GM12873 (cell line): ENCODE results near the gene LAMB1.

Source experiments
- TF ChIP-seq, protein P1 (sequence below): IDR thresholded peaks from 2 replicates; pipeline ENCODE4 v1.5.1; 2012; ENCODE audit warnings: low read depth, mild to moderate bottlenecking, moderate library complexity, low read length, control low read depth; ENCODE audit not compliant: insufficient read depth; ENCODE audit errors: missing control alignments

LAMB1 gene

DNA sequence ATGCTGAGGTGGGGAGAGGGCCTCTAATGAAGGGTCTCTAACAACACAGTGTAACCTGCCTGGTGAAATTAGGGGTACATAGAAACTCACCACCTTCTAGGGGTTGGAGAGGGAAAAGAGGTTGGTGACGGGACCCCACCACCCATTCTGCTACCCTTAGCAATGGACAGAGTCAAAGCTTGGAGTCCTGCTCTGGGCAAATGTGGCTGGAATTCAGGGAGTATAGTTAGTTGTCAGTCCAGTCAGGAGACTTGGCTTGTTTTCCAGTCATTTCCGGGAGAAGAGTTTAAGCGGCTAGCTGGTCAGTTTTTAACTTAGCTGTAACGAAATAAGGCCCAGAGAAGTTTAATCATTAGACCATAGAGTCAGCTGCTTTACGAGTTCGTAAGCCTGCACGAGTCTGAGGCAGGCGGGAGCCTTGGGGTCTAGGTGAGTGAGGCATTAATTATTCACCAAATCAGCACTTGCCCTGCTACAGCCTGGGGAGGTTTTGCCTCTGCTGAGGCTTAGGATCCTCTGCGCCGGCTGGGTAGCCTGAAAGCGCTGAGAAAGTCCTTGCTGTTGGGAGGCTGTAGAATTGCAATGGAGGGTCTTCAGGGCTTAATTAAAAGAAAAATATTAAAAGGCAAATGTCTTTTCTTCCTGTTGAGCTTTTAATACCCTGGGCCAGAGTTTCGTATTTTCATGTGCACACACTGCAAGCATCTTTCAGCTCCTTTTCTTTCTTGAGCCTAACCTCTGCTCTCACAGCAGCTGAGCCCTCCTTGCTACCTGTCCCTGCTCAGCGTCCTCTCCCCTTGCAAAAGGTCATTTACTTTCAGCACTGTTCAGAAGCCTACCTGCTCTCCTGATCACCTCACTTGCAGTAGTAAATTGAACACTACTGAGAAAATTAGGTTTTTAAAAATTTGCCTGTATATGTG, 1.5 kb upstream of the LAMB1 start:
- TF ChIP-seq, protein P1, sequence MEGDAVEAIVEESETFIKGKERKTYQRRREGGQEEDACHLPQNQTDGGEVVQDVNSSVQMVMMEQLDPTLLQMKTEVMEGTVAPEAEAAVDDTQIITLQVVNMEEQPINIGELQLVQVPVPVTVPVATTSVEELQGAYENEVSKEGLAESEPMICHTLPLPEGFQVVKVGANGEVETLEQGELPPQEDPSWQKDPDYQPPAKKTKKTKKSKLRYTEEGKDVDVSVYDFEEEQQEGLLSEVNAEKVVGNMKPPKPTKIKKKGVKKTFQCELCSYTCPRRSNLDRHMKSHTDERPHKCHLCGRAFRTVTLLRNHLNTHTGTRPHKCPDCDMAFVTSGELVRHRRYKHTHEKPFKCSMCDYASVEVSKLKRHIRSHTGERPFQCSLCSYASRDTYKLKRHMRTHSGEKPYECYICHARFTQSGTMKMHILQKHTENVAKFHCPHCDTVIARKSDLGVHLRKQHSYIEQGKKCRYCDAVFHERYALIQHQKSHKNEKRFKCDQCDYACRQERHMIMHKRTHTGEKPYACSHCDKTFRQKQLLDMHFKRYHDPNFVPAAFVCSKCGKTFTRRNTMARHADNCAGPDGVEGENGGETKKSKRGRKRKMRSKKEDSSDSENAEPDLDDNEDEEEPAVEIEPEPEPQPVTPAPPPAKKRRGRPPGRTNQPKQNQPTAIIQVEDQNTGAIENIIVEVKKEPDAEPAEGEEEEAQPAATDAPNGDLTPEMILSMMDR = no peak

DNA sequence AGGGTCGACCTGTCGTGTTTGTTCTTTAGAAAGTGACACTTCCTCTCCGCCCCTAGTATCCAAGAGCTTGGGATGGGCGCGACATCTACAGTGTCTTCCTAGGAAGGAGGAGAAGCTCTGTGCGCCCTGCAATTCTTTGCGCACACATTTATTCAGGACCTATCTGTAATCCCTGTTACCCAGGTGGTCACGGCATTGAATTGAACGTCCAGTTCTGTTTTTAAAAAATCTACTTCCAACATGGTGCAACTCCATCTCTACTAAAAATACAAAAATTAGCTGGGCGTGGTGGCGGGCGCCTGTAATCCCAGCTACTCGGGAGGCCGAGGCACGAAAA, 606 bp upstream of the LAMB1 start:
- TF ChIP-seq, protein P1 = no peak

DNA sequence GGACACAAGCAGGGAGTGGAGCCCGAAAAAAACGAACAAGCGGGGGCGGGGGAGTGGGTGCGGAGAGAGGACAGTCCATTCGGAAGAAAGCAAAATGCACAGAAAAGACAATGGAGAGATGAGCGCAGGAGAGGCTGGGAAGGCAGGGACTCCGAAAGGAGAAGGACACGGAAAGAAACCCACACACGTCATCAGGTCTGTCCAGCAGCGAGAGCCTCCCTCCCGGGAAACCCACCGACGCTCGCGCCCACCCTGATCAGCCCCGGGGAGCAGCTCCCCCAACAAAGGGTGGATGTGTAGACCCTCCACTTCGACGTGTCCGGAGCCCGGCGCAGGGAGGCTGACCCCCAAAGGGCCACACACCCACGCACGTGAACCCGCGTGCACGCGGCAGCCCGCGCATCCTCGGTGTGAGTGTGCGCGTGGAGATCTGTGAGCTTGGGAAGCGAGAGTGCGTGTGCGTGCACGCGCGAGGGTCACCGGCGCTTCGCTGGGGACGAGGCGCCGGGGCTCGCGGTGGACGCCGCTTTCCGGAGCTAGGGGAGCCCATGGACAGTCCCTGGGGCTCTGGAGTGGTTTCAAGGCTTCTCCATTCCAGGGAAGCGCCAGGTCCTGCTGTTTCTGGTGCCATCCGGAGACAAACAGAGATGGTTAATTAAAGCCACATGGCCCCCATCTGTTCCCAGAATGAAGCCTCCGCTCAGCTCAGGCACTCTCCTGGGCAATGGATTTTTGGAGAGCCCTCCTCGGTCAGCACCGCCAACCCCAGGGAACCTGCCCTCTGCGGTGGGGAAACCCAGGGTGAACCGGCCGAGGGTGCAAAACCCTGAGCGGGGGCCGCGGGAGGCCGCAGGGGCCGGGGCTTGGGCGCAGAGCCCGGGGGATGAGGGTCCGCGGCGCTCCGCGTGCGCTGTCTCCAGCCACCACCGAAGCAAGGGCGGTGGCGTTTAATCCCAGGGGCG, 916 bp downstream of the LAMB1 start:
- TF ChIP-seq, protein P1 = no peak

DNA sequence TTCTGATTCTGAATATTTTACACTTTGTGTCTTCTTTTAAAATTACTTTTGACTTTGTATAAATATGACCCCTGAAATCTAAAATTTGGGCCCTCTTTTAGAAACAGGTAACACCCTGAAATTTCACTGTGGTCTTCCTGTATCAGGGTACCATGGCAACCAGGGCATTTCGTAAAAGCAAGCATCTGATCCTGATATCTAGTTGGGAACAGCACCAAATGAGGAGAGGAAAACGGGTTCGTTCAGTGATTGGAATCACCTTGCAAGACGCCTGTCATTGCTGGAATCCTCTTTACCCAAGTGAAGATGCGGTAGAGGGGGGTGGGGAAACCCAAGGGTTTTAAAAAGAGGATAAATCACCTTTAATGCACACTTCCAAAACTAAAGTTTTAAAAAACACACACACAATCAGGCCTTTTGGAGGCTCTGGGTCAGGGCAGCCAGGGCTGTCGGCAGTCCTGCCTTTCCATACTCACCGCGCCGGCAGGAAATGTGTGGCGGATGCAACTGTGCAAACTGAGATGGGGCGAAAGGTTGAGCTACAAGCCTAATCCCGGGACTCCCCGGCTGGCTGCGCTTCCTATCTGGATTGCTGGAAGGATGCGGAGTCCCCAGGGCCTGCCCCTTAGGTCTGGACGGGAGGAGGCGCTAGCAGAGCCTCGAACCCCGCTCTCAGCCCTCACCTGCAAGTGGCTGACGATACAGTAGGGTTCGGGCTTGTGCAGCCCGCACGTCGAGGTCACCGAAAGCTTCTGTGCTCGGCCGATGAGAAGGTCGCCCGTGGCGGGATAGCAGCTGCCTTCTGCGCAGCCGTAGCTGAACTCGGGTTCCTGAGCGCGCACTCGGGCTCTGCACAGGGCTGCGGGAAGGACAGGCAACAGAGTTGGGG, 1.8 kb downstream of the LAMB1 start:
- TF ChIP-seq, protein P1 = no peak

DNA sequence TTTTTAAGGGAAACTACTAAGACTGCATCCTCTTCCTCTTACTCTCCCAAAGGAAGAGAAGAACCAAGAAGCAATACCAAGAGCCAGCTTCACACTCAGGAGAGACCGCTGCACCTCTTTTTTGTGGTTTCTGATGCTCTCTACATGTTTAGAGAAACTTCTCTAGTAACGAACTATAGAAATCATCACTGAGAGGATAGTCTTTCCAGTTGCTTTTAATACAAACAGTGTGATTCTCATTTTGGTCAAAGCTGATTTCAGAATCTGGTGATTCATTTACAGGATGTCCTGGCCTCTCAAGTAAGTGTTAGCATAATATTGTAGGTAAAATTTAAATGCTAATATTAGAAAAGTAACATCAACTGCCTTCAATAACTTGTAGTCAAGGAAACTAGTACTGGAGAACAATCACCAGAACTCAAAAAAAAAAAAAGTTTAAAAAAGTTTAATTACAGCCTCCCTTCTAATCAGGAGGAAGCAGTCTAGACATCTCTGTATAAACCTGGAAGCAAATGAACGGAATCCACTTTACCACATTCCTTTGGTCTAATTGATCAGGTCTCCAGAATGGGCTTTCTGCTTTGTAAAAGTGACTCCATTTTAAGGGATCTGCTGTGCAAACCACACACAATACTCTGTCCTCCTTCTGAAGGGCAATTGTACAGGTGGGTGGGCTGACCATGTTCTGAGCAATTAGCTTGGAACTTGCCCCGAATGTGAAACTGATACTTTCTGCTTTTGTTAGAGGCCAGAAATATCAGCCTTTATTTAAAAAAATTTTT, 3.0 kb downstream of the LAMB1 start:
- TF ChIP-seq, protein P1 = no peak

DNA sequence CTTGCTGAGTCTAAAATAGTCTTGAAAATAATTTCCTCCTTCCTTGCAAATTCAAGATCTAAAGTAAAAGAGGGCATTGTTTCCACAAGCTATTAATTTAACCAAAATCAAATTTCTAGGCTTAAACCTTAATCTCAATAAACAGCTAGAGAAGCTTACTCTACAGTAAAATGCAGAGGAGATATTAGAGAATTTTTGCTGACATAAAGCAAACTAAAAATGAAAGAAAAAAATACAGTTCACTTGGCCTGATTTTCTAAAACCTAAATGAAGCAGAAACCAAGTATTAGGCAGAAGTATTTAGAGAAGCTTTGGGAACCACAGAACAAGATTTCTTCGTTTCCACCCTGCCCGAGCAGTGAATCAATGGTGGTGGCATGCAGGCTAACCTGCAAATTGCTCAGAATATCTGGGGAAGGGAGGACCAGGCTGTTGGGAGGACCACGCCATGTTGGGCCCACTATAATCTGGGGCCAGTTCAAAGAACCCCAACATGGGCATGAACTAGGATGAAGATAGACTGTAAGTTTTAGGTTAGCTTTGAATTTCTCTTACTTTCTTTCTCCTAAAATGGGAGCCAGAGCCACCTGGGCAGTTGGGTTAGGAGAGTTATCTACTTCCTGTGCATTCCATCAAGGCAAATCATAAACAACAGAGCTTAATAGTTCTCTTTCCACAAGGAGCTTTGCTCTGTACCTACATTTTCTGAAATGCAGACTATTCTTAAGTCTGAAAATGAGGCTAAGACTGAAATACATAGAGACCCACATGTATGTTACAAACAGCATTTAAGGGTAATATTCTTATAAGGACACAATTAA, 4.1 kb downstream of the LAMB1 start:
- TF ChIP-seq, protein P1 = no peak
